Gastrocnemius medialis (tissue), 4 donors: ENCODE measurements around the gene FFAR3.

ENCODE experiments used
- POLR2A ChIP-seq, 2 donors: fragments of 450-650 bp; IDR thresholded peaks; one replicate each; pipeline ENCODE4 v1.6.1; 2017; ENCODE audit warnings: antibody characterized with exemption in 2 of 2, mild to moderate bottlenecking in 2 of 2, moderate library complexity in 2 of 2
- TF ChIP-seq, protein P1 (sequence below), 5 experiments: fragments of 450-650 bp in 3 of 5; fragments of 200-600 bp in 2 of 5; sonication (generic) in 2 of 5; IDR thresholded peaks in 4 of 5; conservative IDR thresholded peaks in 1 of 5; 1 replicate in 4 of 5; 2 replicates in 1 of 5; pipeline ENCODE4 v1.5.1; 2016 to 2019; ENCODE audit warnings: antibody characterized with exemption in 5 of 5, mild to moderate bottlenecking in 3 of 5, moderate library complexity in 3 of 5

DNA sequence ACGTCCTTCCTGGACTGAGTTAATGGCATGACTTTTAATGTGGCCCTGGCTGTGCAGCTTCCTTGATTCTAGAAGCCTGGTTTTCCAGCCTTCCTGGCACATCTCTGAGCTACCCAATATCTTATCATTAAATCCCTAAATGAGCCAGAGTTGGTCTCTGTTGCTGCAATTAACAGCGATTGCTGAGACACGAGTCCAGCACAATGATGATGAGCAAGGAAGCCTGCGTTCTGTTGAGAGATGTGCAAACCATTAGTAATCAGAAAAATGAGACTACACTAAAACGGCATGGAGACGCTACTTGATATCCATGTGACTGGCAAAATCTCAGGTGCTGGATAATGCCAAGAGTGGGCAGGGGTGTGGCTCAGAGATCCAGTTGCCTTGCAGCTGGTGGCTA, 38.8 kb downstream of the FFAR3 start:
- TF ChIP-seq, protein P1, sequence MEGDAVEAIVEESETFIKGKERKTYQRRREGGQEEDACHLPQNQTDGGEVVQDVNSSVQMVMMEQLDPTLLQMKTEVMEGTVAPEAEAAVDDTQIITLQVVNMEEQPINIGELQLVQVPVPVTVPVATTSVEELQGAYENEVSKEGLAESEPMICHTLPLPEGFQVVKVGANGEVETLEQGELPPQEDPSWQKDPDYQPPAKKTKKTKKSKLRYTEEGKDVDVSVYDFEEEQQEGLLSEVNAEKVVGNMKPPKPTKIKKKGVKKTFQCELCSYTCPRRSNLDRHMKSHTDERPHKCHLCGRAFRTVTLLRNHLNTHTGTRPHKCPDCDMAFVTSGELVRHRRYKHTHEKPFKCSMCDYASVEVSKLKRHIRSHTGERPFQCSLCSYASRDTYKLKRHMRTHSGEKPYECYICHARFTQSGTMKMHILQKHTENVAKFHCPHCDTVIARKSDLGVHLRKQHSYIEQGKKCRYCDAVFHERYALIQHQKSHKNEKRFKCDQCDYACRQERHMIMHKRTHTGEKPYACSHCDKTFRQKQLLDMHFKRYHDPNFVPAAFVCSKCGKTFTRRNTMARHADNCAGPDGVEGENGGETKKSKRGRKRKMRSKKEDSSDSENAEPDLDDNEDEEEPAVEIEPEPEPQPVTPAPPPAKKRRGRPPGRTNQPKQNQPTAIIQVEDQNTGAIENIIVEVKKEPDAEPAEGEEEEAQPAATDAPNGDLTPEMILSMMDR (IDR thresholded peaks at IDR 0.05 in 4 of 5, conservative IDR thresholded peaks at IDR 0.05 in 1 of 5): no peak
- TF ChIP-seq POLR2A (IDR thresholded peaks at IDR 0.05): no peak
